MCF 10A (cell line): ENCODE results near the gene KLF9. TPM values are rescaled to one million over a fixed set of nuclear protein-coding genes. Genes with fewer than 3 reads are reported as not detected.

Experiments
- BruUV-seq: library from RNA; stranded (reverse); fragments of 400-500 nt; replicated peaks from 2 replicates; lab custom pipeline; 2021; lab: Mats Ljungman, UMichigan
- CTCF ChIA-PET: fragments of 300-600 bp; sonication (Branson Sonifier 250); formaldehyde crosslinking; extraction: SDS; loops from one replicate; lab custom pipeline; 2021; ENCODE audit warnings: antibody characterized with exemption, inconsistent platforms; lab: Yijun Ruan, JAX
- POLR2A ChIA-PET: fragments of 300-600, 350-650 bp; sonication (Branson Sonifier 250); formaldehyde crosslinking; extraction: SDS; loops from one replicate; lab custom pipeline; 2020; ENCODE audit warnings: antibody characterized with exemption, inconsistent platforms; lab: Yijun Ruan, JAX
- DNase-seq: peaks from one replicate; pipeline ENCODE4 v3.0.0-alpha.2; 2018; ENCODE audit not compliant: unreplicated experiment
- H3K27ac Mint-ChIP-seq: one replicate; pipeline ENCODE4 v1.8.0; 2022; ENCODE audit warnings: mild to moderate bottlenecking, low read depth, mixed read lengths; ENCODE audit not compliant: unreplicated experiment
- H3K27me3 Mint-ChIP-seq: one replicate; pipeline ENCODE4 v1.8.0; 2022; ENCODE audit warnings: mixed read lengths; ENCODE audit not compliant: insufficient read depth, unreplicated experiment
- H3K36me3 Mint-ChIP-seq: one replicate; pipeline ENCODE4 v1.8.0; 2022; ENCODE audit warnings: mild to moderate bottlenecking, moderate library complexity, mixed read lengths; ENCODE audit not compliant: insufficient read depth, unreplicated experiment
- H3K4me1 Mint-ChIP-seq: one replicate; pipeline ENCODE4 v1.8.0; 2022; ENCODE audit warnings: mixed read lengths; ENCODE audit not compliant: insufficient read depth, unreplicated experiment
- H3K4me3 Mint-ChIP-seq: one replicate; pipeline ENCODE4 v1.8.0; 2022; ENCODE audit warnings: mild to moderate bottlenecking, moderate library complexity, mixed read lengths; ENCODE audit not compliant: unreplicated experiment
- H3K9me3 Mint-ChIP-seq: one replicate; pipeline ENCODE4 v1.8.0; 2022; ENCODE audit warnings: mixed read lengths; ENCODE audit not compliant: unreplicated experiment
- intact Hi-C: fragments of 100-400 bp; cut with micrococcal nuclease; formaldehyde crosslinking; loops from 2 replicates; pipeline ENCODE4 v1.14.1; 2022
- total RNA-seq: library from RNA; stranded (reverse); gene quantifications from 2 replicates; pipeline ENCODE4 v1.2.3, GENCODE V29; 2022
- TF ChIP-seq, protein P1 (sequence below): fragments of 200-600 bp; IDR thresholded peaks from one replicate; pipeline ENCODE4 v1.8.0; 2022; ENCODE audit warnings: antibody characterized with exemption, mild to moderate bottlenecking; ENCODE audit not compliant: unreplicated experiment

Gene KLF9
- total RNA-seq, 1 experiment from 2014 or later: 5.9 TPM

DNA sequence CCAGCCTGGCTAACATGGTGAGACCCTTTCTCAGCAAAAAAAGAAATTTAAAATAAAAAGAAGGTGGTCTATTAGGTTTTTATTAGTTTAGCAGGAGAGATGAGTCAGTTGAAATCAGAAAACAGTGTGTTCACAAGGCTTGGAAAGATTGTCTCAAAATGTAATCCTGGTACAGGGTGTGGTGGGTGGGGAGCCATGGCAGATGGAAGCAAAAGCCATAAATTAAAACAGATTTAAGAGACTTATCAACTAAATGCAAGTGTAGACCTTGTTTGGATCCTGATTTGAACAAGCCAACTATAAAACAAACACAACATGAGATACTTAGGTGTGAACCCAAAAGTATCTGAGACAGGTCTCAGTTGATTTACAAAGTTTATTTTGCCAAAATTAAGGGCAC is 42.8 kb upstream of the KLF9 start:
- POLR2A ChIA-PET: no interaction called here
- H3K4me3 Mint-ChIP-seq: no peak overlapping the region
- CTCF ChIA-PET: interaction anchor here (0.7 kb wide), 1 partner anchor 36 kb away, joined by 3 read pairs; no protein-coding TSS in a partner anchor

GRCh38 chr9:70455993-70456704 is 41.7 kb upstream of the KLF9 start:
- BruUV-seq: no TSS peak
- H3K36me3 Mint-ChIP-seq: no peaks in the 10 kb centered on the region
- CTCF ChIA-PET: no interaction called here
- POLR2A ChIA-PET: interaction anchor here (1.4 kb wide), 1 partner anchor 37 kb away, joined by 3 read pairs; no protein-coding TSS in a partner anchor
- H3K4me3 Mint-ChIP-seq: no peak overlapping the region
- H3K4me1 Mint-ChIP-seq: no peaks in the 10 kb centered on the region
- no peaks in the 10 kb centered on the region for H3K9me3 Mint-ChIP-seq
- DNase-seq: no peak
- intact Hi-C loops: no loop called here
- TF ChIP-seq, protein P1, sequence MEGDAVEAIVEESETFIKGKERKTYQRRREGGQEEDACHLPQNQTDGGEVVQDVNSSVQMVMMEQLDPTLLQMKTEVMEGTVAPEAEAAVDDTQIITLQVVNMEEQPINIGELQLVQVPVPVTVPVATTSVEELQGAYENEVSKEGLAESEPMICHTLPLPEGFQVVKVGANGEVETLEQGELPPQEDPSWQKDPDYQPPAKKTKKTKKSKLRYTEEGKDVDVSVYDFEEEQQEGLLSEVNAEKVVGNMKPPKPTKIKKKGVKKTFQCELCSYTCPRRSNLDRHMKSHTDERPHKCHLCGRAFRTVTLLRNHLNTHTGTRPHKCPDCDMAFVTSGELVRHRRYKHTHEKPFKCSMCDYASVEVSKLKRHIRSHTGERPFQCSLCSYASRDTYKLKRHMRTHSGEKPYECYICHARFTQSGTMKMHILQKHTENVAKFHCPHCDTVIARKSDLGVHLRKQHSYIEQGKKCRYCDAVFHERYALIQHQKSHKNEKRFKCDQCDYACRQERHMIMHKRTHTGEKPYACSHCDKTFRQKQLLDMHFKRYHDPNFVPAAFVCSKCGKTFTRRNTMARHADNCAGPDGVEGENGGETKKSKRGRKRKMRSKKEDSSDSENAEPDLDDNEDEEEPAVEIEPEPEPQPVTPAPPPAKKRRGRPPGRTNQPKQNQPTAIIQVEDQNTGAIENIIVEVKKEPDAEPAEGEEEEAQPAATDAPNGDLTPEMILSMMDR: no peak
- no peaks in the 10 kb centered on the region for H3K27me3 Mint-ChIP-seq
- H3K27ac Mint-ChIP-seq: no peak overlapping the region

More for the DNA sequence above, 42.8 kb upstream of the KLF9 start:
- Mint-ChIP-seq H3K4me1 (no peaks in the 10 kb centered on the region), H3K27ac (no peak overlapping the region), H3K36me3 (no peaks in the 10 kb centered on the region), H3K9me3 (no peaks in the 10 kb centered on the region), H3K27me3 (no peaks in the 10 kb centered on the region)
- TF ChIP-seq, protein P1: no peak
- no peak for DNase-seq
- intact Hi-C loops: no loop called here
- BruUV-seq: no TSS peak

- TF ChIP-seq, protein P1: no peak
- no peaks in the 10 kb centered on the region for H3K9me3 Mint-ChIP-seq
- CTCF ChIA-PET: interaction anchor here (0.6 kb wide), 2 partner anchors 21 to 385 kb away, joined by 3 read pairs; no protein-coding TSS in a partner anchor
- no peaks in the 10 kb centered on the region for H3K4me1 Mint-ChIP-seq
- no TSS peak for BruUV-seq
- no peaks in the 10 kb centered on the region for H3K27me3 Mint-ChIP-seq
- no peaks in the 10 kb centered on the region for H3K36me3 Mint-ChIP-seq
- H3K4me3 Mint-ChIP-seq: no peak overlapping the region
- H3K27ac Mint-ChIP-seq: no peak overlapping the region
- intact Hi-C loops: no loop called here
- no peak for DNase-seq
- POLR2A ChIA-PET: interaction anchor here (1.0 kb wide), 1 partner anchor 10 kb away, joined by 3 read pairs; no protein-coding TSS in a partner anchor
Observed at GRCh38 chr9:70452365-70452764, 37.9 kb upstream of the KLF9 start.

GRCh38 chr9:70451765-70452164 is 37.3 kb upstream of the KLF9 start:
- CTCF ChIA-PET: interaction anchor here (0.6 to 0.8 kb wide), 3 partner anchors 22 to 385 kb away, joined by 3 to 5 read pairs (median 3); no protein-coding TSS in a partner anchor
- Mint-ChIP-seq H3K4me3 (no peak overlapping the region), H3K4me1 (no peaks in the 10 kb centered on the region), H3K27ac (no peak overlapping the region), H3K9me3 (peaks cover 6% of the 10 kb centered on the region), H3K27me3 (no peaks in the 10 kb centered on the region), H3K36me3 (no peaks in the 10 kb centered on the region)
- intact Hi-C loops: no loop called here
- POLR2A ChIA-PET: interaction anchor here (1.0 kb wide), 1 partner anchor 10 kb away, joined by 3 read pairs; no protein-coding TSS in a partner anchor
- TF ChIP-seq, protein P1: no peak
- BruUV-seq: no TSS peak
- no peak for DNase-seq
